Rectal smooth muscle tissue (tissue), 1 donor: ENCODE results near the gene ZNF827.
A peak's percentile ranks its signal among the peaks of the same experiment; 100 is the strongest.

Experiments
- H3K27ac ChIP-seq: one replicate; pipeline ENCODE4 v1.7.0; 2013; ENCODE audit warnings: low read depth, low read length, inconsistent platforms
- H3K27me3 ChIP-seq: one replicate; pipeline ENCODE4 v1.7.0; 2013; ENCODE audit warnings: low read length; ENCODE audit not compliant: control insufficient read depth, insufficient read depth
- H3K36me3 ChIP-seq: one replicate; pipeline ENCODE4 v1.7.0; 2013; ENCODE audit warnings: low read length; ENCODE audit not compliant: control insufficient read depth, insufficient read depth
- H3K4me1 ChIP-seq: one replicate; pipeline ENCODE4 v1.7.0; 2013; ENCODE audit warnings: low read length; ENCODE audit not compliant: control insufficient read depth, insufficient read depth
- H3K4me3 ChIP-seq: one replicate; pipeline ENCODE4 v1.7.0; 2013; ENCODE audit warnings: low read length
- H3K9ac ChIP-seq: one replicate; pipeline ENCODE4 v1.7.0; 2013; ENCODE audit warnings: low read length

Gene ZNF827

DNA sequence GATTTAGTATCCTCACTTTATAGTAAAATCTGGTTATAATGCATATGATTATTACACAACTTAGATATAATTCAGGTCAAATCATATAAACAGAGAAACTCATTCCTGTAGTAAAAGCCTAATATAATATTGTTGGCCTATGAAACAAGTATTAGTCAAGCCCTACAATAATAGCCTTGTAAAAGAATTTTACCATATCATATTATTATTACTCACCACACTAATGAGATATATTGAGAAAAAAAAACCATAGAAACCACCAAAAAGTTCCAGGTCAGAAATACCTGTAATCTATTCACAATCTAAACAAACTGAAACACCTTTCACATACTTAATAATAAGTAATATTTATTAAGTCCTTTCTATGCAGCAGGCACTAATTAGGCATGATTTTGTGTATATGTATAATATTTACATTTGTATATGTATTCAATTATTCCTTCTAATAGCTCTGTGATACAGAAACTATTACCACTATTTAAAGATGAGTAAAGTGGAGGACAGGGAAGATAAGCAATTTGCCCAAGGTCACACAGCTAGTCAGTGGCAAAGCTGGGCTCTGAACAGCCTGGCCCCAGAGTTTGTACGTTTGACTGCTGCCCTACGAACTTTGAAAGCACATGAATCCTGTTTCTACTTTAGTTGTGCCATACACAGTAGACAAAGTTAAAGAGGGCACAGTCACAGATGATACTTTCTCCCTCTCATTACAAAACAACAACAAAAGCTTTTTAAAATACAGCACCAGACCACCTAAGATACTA is 9.0 kb downstream of the ZNF827 start:
- Histone ChIP-seq H3K4me3 (no peak overlapping the region), H3K27me3 (no peaks in the 10 kb centered on the region), H3K36me3 (no peaks in the 10 kb centered on the region), H3K9ac (no peak overlapping the region), H3K27ac (no peak overlapping the region), H3K4me1 (peaks cover 9% of the 10 kb centered on the region)

- H3K36me3 ChIP-seq, result no peaks in the 10 kb centered on the region
- peaks cover 9% of the 10 kb centered on the region for H3K4me1 ChIP-seq
- no peak overlapping the region for H3K4me3 ChIP-seq
- H3K27ac ChIP-seq, result no peak overlapping the region
- H3K27me3 ChIP-seq, result no peaks in the 10 kb centered on the region
- no peak overlapping the region for H3K9ac ChIP-seq
These were observed 9.9 kb downstream of the ZNF827 start for GRCh38 chr4:145928748-145929147.

- H3K4me1 ChIP-seq, result peaks cover 9% of the 10 kb centered on the region
- H3K36me3 ChIP-seq, result no peaks in the 10 kb centered on the region
- no peaks in the 10 kb centered on the region for H3K27me3 ChIP-seq
- no peak overlapping the region for H3K9ac ChIP-seq
- H3K4me3 ChIP-seq, result no peak overlapping the region
- no peak overlapping the region for H3K27ac ChIP-seq
These were observed 11.6 kb downstream of the ZNF827 start for GRCh38 chr4:145927030-145927429.

DNA sequence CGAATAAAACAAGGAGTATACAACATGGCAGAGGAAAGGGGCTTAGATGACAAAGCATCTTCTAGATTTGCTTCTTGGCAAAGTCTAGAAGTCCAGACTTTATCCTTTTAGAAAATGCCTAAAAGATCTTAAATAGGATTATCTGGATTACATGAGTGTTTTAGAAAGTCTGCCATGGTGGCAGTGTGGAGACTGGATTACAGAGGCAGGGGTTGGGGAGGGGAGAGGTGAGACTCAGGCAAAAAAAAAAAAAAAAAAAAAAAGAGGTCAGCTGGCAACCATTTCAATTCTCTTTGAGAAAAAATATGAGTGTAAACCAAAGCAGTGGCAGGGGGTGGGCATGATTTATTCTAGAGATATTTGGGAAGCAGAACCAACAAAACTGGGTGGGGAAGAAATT is 17.4 kb downstream of the ZNF827 start:
- Histone ChIP-seq H3K9ac (no peak overlapping the region), H3K4me3 (no peak overlapping the region), H3K36me3 (no peaks in the 10 kb centered on the region), H3K4me1 (no peaks in the 10 kb centered on the region), H3K27me3 (no peaks in the 10 kb centered on the region), H3K27ac (no peak overlapping the region)

DNA sequence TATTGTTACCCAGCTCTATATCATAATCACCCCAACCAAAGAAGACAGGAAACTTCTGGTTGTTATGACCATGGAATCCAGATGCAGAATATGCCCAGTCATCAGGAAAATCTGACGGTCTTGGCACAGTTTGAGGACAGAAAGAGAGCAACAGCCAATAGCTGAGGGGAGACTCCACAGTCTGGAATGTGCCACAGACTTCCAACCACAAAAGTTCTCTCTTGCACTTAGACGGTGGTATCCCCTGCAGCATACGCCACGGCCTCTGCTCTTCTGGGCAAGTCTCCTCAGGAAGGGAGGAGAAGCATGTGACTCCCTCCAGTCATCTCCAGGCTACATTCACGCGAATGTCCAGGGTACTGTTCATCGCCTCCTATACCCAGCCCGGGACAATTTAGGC is 18.4 kb downstream of the ZNF827 start:
- Histone ChIP-seq H3K27me3 (no peaks in the 10 kb centered on the region), H3K4me3 (no peak overlapping the region), H3K4me1 (no peaks in the 10 kb centered on the region), H3K27ac (no peak overlapping the region), H3K9ac (no peak overlapping the region), H3K36me3 (no peaks in the 10 kb centered on the region)

- no peaks in the 10 kb centered on the region for H3K36me3 ChIP-seq
- no peak overlapping the region for H3K27ac ChIP-seq
- no peak overlapping the region for H3K9ac ChIP-seq
- H3K27me3 ChIP-seq, result no peaks in the 10 kb centered on the region
- peaks cover 3% of the 10 kb centered on the region for H3K4me1 ChIP-seq
- no peak overlapping the region for H3K4me3 ChIP-seq
These were observed 26.2 kb downstream of the ZNF827 start for GRCh38 chr4:145912376-145912775.

- Histone ChIP-seq H3K27me3 (no peaks in the 10 kb centered on the region), H3K4me1 (peaks cover 3% of the 10 kb centered on the region), H3K27ac (peak overlapping the region; percentile 54), H3K36me3 (no peaks in the 10 kb centered on the region), H3K4me3 (peak overlapping the region; percentile 48), H3K9ac (no peak overlapping the region)
These were observed 28.9 kb downstream of the ZNF827 start for GRCh38 chr4:145909773-145910172.

DNA sequence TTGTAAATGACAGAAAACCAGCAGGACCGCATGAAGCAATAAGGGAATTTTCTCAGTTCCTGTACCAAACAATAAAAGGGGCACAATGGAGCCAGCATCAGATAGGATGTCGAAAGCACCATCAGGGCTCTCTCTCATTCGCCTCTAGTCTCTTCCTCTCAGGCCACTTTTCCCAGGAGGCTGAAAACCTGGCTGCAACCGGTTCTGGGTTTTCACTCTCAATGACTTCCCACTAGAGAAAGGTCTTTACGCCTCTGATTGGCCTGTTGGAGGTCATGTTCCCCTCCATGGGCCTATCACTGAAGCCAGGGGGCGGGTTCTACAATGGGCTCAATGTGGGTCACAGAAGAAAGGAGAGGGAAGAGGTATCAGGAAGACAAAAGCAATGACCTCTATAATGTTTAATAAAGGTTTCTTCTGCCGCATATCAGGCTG is 29.3 kb downstream of the ZNF827 start:
- Histone ChIP-seq H3K36me3 (no peaks in the 10 kb centered on the region), H3K27ac (peak overlapping the region; percentile 54), H3K4me1 (peaks cover 3% of the 10 kb centered on the region), H3K27me3 (no peaks in the 10 kb centered on the region), H3K9ac (no peak overlapping the region), H3K4me3 (peak overlapping the region; percentile 48)

DNA sequence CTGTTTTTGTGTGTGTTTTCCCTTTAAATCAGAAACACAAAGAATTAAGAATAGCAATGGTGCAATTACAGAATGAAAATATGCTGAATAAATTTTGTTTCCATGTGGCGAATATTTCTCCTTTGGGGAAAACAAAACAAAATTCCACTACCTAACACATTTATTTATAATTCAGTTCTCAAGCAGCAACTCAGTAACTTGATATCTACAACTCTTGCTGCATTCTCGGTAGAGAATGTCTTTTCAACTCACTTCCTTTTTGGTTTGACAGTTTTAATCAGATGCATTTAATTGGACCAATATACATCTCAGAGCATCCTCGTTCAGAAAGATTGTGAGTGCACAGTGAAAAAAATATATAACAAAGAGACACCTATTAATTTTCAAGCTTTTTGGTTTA is 30.8 kb downstream of the ZNF827 start:
- Histone ChIP-seq H3K4me3 (no peak overlapping the region), H3K36me3 (peaks cover under 1% of the 10 kb centered on the region), H3K27ac (no peak overlapping the region), H3K4me1 (peaks cover 3% of the 10 kb centered on the region), H3K27me3 (no peaks in the 10 kb centered on the region), H3K9ac (no peak overlapping the region)

- Histone ChIP-seq H3K36me3 (peaks cover 5% of the 10 kb centered on the region), H3K4me3 (no peak overlapping the region), H3K27ac (no peak overlapping the region), H3K27me3 (no peaks in the 10 kb centered on the region), H3K9ac (no peak overlapping the region), H3K4me1 (peaks cover 3% of the 10 kb centered on the region)
These were observed 31.2 kb downstream of the ZNF827 start for GRCh38 chr4:145907390-145907789.

DNA sequence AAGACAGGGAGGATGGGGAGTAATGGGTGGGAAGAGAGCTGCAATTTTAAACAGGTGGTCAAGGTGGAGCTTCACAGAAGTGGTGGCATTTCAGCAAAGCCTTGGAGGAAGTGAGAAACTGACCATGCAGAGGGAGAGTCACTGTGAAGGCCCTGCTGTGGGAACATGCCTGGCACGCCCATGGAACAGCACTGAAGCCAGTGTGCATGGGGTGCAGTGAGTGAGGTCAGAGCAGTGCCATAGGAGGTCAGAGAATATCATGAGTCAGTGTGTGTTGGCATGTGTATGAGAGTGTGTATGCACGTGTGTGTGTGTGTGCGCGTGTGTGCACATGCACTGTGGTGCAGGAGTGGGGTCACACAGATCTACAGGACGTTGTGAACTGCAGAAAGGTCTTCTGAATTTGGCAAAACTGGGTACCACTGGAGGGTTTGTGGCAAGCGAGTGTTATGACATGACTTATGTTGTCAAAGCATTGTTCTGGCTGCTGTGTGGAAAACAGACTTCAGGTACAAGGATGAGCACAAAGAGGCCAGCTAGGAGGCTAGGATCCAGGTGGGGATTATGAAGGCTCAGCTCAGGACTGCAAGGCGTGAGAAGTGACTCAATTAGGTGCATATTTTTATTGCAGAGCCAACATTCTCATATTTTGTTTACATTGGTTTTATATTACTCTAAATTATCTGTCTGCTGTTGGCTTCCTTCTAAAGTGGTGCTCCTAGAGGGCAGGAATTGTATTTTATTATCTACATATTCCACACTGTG is 34.0 kb downstream of the ZNF827 start:
- Histone ChIP-seq H3K4me1 (peaks cover 3% of the 10 kb centered on the region), H3K27me3 (no peaks in the 10 kb centered on the region)

DNA sequence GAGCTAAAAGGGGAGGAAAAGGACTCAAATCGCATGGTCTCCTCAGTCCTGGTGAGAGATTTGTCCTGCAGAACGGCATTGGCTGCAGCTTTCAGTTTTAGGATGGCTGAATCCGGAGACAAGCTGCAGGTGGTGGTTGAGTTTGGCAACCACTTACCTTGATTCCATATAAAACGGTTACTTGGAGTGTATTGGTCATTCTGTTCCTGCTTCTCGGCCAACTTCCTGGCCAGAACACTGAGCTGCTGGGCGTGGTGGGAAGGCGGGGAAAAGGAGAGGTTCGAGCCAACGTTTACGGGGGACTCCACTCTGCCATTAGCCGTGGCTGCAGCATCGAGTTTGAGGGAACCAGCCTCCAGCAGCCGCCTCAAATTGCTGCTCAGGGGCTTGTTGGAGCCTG is 36.1 kb downstream of the ZNF827 start:
- Histone ChIP-seq H3K4me3 (no peak overlapping the region), H3K27me3 (no peaks in the 10 kb centered on the region), H3K9ac (no peak overlapping the region), H3K27ac (no peak overlapping the region), H3K4me1 (no peaks in the 10 kb centered on the region), H3K36me3 (peaks cover 6% of the 10 kb centered on the region)

More for the DNA sequence above, 34.0 kb downstream of the ZNF827 start:
- peaks cover 6% of the 10 kb centered on the region for H3K36me3 ChIP-seq
- no peak overlapping the region for H3K9ac ChIP-seq
- H3K27ac ChIP-seq, result no peak overlapping the region
- no peak overlapping the region for H3K4me3 ChIP-seq
